B cell (primary cell): ENCODE measurements around the gene FAM237A. TPM values are rescaled to one million over a fixed set of nuclear protein-coding genes. Genes with fewer than 3 reads are reported as not detected.

Experiments
- ATAC-seq: fragments of 200-7000 bp; cut with Tn5 transposase; one replicate; pipeline ENCODE4 v1.10.0; 2021; ENCODE audit warnings: low read depth, mild to moderate bottlenecking, moderate number of reproducible peaks, moderate library complexity
- CTCF ChIA-PET: fragments of 350-600 bp; sonication (Branson Sonifier 250); formaldehyde crosslinking; loops from one replicate; lab custom pipeline; 2021; ENCODE audit warnings: antibody characterized with exemption, inconsistent platforms; lab: Charles Lee
- POLR2A ChIA-PET: fragments of 350-600 bp; sonication (Branson Sonifier 250); formaldehyde crosslinking; loops from one replicate; lab custom pipeline; 2021; ENCODE audit warnings: antibody characterized with exemption; lab: Charles Lee
- DNase-seq: peaks from one replicate; pipeline ENCODE4 v3.0.0; 2013
- H2AFZ ChIP-seq: 2 replicates; pipeline ENCODE4 v1.6.1; 2012; ENCODE audit warnings: mild to moderate bottlenecking, low read depth, low read length; ENCODE audit not compliant: insufficient read depth, poor library complexity, severe bottlenecking
- H3K27ac ChIP-seq, 2 donors: 1 replicate in 1 of 2; 2 replicates in 1 of 2; pipeline ENCODE4 v1.5.1; 2012 to 2013; ENCODE audit warnings: low read length in 2 of 2, mild to moderate bottlenecking in 2 of 2, moderate library complexity in 1 of 2
- H3K27me3 ChIP-seq, 4 experiments: fragments of 200-600 bp in 1 of 4; sonication (generic) in 1 of 4; replicated peaks in 1 of 4; 1 replicate in 2 of 4; 2 replicates in 2 of 4; pipeline versions ENCODE4 v1.6.1 to v1.7.0; 2013 to 2016; ENCODE audit warnings: low read length in 3 of 4, mild to moderate bottlenecking in 2 of 4, mixed read lengths in 1 of 4, moderate library complexity in 1 of 4; ENCODE audit not compliant: insufficient read depth in 4 of 4, control insufficient read depth in 3 of 4; ENCODE audit errors: control extremely low read depth in 1 of 4
- H3K36me3 ChIP-seq, 2 experiments: replicated peaks in 1 of 2; 1 replicate in 1 of 2; 2 replicates in 1 of 2; pipeline versions ENCODE4 v1.6.1 to v1.7.1; 2013; ENCODE audit warnings: low read length in 1 of 2; ENCODE audit not compliant: insufficient read depth in 2 of 2, control insufficient read depth in 1 of 2; ENCODE audit errors: control extremely low read depth in 1 of 2, extremely low read depth in 1 of 2
- H3K4me1 ChIP-seq, 2 donors: fragments of 200-600 bp in 1 of 2; sonication (generic) in 1 of 2; 1 replicate in 1 of 2; 2 replicates in 1 of 2; pipeline versions ENCODE4 v1.5.1 to v1.6.1; 2013 to 2017; ENCODE audit warnings: low read length in 2 of 2; ENCODE audit not compliant: control insufficient read depth in 2 of 2, insufficient read depth in 2 of 2
- H3K4me2 ChIP-seq: replicated peaks from 2 replicates; pipeline ENCODE3; 2012; ENCODE audit warnings: mild to moderate bottlenecking, low read depth, low read length; ENCODE audit not compliant: poor library complexity, severe bottlenecking
- H3K4me3 ChIP-seq, 5 experiments: fragments of 200-600 bp in 1 of 5; sonication (generic) in 1 of 5; 1 replicate in 3 of 5; 2 replicates in 2 of 5; pipeline versions ENCODE4 v1.5.1 to v1.7.0; 2011 to 2016; ENCODE audit warnings: low read length in 4 of 5, mild to moderate bottlenecking in 4 of 5, low read depth in 2 of 5, control low read depth in 1 of 5, moderate library complexity in 1 of 5; ENCODE audit not compliant: insufficient read depth in 1 of 5; ENCODE audit errors: control extremely low read depth in 1 of 5, extremely low read depth in 1 of 5
- H3K79me2 ChIP-seq: fragments of 200-600 bp; sonication (generic); one replicate; pipeline ENCODE4 v1.6.0; 2016; ENCODE audit warnings: low read length; ENCODE audit not compliant: control insufficient read depth, insufficient read depth
- H3K9ac ChIP-seq: fragments of 200-600 bp; sonication (generic); 2 replicates; pipeline ENCODE4 v1.6.1; 2017; ENCODE audit warnings: mild to moderate bottlenecking, low read length, moderate library complexity
- H3K9me3 ChIP-seq, 3 donors: one replicate each; pipeline versions ENCODE4 v1.6.1 to v1.7.1; 2013; ENCODE audit warnings: low read length in 2 of 3; ENCODE audit not compliant: control insufficient read depth in 2 of 3, insufficient read depth in 1 of 3; ENCODE audit errors: control extremely low read depth in 1 of 3
- H4K20me1 ChIP-seq: 2 replicates; pipeline ENCODE4 v1.6.0; 2012; ENCODE audit warnings: mild to moderate bottlenecking, low read length; ENCODE audit not compliant: insufficient read depth, control insufficient read depth, poor library complexity, severe bottlenecking
- H3K27ac Mint-ChIP-seq: one replicate; pipeline ENCODE4 v1.8.0; 2021; ENCODE audit warnings: mixed read lengths
- H3K27me3 Mint-ChIP-seq: one replicate; pipeline ENCODE4 v1.8.0; 2021; ENCODE audit warnings: mixed read lengths
- H3K4me1 Mint-ChIP-seq: one replicate; pipeline ENCODE4 v1.8.0; 2021; ENCODE audit warnings: mixed read lengths
- H3K4me3 Mint-ChIP-seq: one replicate; pipeline ENCODE4 v1.8.0; 2021; ENCODE audit warnings: mixed read lengths
- H3K9me3 Mint-ChIP-seq: one replicate; pipeline ENCODE4 v1.8.0; 2022; ENCODE audit warnings: mixed read lengths; ENCODE audit not compliant: insufficient read depth
- EZH2 ChIP-seq: IDR thresholded peaks from 2 replicates; pipeline ENCODE4 v1.6.1; 2012; ENCODE audit warnings: borderline replicate concordance, low read depth, mild to moderate bottlenecking, moderate library complexity, low read length; ENCODE audit not compliant: insufficient read depth, poor library complexity, severe bottlenecking
- WGBS: methylation state at CpG from one replicate; pipeline ENCODE4 v1.1.5; 2013; ENCODE audit warnings: missing lambda C conversion rate; ENCODE audit not compliant: insufficient coverage; 5-methylcytosine and 5-hydroxymethylcytosine counted together
- intact Hi-C: fragments of 100-400 bp; cut with micrococcal nuclease; formaldehyde crosslinking; loops from one replicate; pipeline ENCODE4 v1.10.0; 2022
- polyA plus RNA-seq: library from polyadenylated mRNA; depleted of rRNA; stranded (reverse); fragments of >200 nt; gene quantifications from 2 replicates; pipeline ENCODE4 v1.2.3, GENCODE V29; 2012
- total RNA-seq, 2 donors: library from RNA; stranded (reverse); fragments of 120-200 nt in 1 of 2; gene quantifications; 1 replicate in 1 of 2; 2 replicates in 1 of 2; pipeline versions ENCODE4 v1.2.3 to v1.2.4, GENCODE V29; 2013 to 2022
- TF ChIP-seq, protein P1 (sequence below): fragments of 200-600 bp; IDR thresholded peaks from one replicate; pipeline ENCODE4 v1.8.0; 2022; ENCODE audit warnings: antibody characterized with exemption, mild to moderate bottlenecking

FAM237A gene
- total and polyA plus RNA-seq, 2 donors (not counting 1 experiment from before 2014, with no cell fraction given), result not detected

DNA sequence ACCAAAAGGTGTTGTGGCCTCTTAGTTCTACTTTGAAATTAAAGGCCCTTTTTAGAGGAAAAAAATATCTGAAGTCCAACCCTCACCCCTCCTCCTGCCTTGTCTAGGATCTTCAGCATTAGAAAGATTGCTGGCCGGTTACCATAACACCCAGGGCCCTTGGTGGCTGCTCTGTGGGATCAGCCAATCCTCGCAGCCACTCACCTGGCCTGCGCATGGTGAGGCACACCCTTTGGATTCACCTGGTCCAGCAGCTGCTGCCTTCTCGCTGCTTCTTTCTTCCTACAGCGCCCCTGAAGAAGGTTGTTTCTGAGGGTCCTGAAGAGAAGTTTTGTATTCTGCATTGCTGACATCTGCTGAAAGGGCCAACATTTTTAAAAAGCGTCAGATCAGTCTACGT, 50.7 kb downstream of the FAM237A start:
- TF ChIP-seq EZH2, result no peak
- TF ChIP-seq, protein P1, sequence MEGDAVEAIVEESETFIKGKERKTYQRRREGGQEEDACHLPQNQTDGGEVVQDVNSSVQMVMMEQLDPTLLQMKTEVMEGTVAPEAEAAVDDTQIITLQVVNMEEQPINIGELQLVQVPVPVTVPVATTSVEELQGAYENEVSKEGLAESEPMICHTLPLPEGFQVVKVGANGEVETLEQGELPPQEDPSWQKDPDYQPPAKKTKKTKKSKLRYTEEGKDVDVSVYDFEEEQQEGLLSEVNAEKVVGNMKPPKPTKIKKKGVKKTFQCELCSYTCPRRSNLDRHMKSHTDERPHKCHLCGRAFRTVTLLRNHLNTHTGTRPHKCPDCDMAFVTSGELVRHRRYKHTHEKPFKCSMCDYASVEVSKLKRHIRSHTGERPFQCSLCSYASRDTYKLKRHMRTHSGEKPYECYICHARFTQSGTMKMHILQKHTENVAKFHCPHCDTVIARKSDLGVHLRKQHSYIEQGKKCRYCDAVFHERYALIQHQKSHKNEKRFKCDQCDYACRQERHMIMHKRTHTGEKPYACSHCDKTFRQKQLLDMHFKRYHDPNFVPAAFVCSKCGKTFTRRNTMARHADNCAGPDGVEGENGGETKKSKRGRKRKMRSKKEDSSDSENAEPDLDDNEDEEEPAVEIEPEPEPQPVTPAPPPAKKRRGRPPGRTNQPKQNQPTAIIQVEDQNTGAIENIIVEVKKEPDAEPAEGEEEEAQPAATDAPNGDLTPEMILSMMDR, result no peak
- ChIA-PET CTCF (interaction anchor here (0.9 kb wide), 1 partner anchor 90 kb away, joined by 3 read pairs; no protein-coding TSS in a partner anchor), POLR2A (no interaction called here)
- no peak overlapping the region for H3K4me2 ChIP-seq
- no peaks in the 10 kb centered on the region for H4K20me1 ChIP-seq
- ATAC-seq, result no peak
- H3K4me1 Mint-ChIP-seq, result no peaks in the 10 kb centered on the region
- H2AFZ ChIP-seq, result no peak overlapping the region
- no peak overlapping the region for H3K9ac ChIP-seq
- no peak overlapping the region for H3K4me3 ChIP-seq
- H3K4me3 Mint-ChIP-seq, result no peak overlapping the region
- DNase-seq, result no peak
- H3K27me3 Mint-ChIP-seq, result peaks cover 15% of the 10 kb centered on the region
- intact Hi-C loops, result loop anchor here (1.0 to 5.0 kb wide), 5 partner anchors 88 to 1379 kb away; no protein-coding TSS in a partner anchor
- H3K9me3 ChIP-seq, result no peaks in the 10 kb centered on the region
- H3K36me3 ChIP-seq, result no peaks in the 10 kb centered on the region
- H3K27ac Mint-ChIP-seq, result no peak overlapping the region
- no peak overlapping the region for H3K27ac ChIP-seq
- H3K9me3 Mint-ChIP-seq, result no peaks in the 10 kb centered on the region
- no peaks in the 10 kb centered on the region for H3K4me1 ChIP-seq
- no peaks in the 10 kb centered on the region for H3K79me2 ChIP-seq
- WGBS, result 95% methylated on average over 5 of the region's 7 CpGs
- H3K27me3 ChIP-seq, result no peaks in the 10 kb centered on the region

DNA sequence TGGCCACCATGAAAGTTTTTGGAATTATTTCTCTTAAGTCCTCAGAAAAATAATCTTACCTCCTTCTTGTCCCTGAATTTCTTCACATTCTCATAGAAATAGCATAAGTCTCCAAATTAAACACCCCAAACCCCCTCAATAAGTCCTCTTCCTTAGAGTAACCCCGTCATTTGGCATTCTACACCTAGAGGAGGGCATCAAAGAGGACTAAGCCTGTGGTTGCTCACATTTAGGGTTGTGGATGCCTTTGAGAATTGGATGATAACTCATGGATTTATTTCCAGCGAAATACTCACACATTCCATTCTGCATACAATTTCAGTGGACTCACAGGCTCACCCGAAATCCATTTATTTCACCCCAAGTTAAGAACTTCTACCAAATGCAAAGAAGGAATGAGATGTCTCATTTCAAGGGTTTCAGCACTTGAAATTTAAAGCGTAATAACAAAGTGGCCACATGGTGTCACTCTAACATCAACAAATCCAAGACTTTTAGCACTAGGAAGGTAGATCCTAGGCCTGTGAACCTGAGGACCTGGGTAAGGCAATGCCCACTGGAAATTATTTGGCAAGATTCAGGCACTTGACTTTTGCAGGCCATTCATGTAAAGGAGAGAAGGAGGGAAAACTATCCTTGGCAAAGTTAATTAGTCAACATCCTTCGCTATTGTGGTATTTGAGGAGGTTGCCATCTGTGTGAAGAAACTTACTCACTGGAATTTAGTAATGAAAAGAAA, 51.3 kb downstream of the FAM237A start:
- H3K4me3 Mint-ChIP-seq, result no peak overlapping the region
- Histone ChIP-seq H3K4me2 (no peak overlapping the region), H3K79me2 (no peaks in the 10 kb centered on the region), H3K36me3 (no peaks in the 10 kb centered on the region), H3K27ac (no peak overlapping the region), H3K27me3 (no peaks in the 10 kb centered on the region), H3K9ac (no peak overlapping the region), H3K9me3 (no peaks in the 10 kb centered on the region), H3K4me1 (no peaks in the 10 kb centered on the region), H4K20me1 (no peaks in the 10 kb centered on the region), H2AFZ (no peak overlapping the region), H3K4me3 (no peak overlapping the region)
- DNase-seq, result peak; percentile 70
- TF ChIP-seq, protein P1, result peak; percentile 80
- TF ChIP-seq EZH2, result no peak
- intact Hi-C loops, result loop anchor here (1.0 to 5.0 kb wide), 5 partner anchors 88 to 1379 kb away; no protein-coding TSS in a partner anchor
- H3K27ac Mint-ChIP-seq, result no peak overlapping the region
- no peaks in the 10 kb centered on the region for H3K4me1 Mint-ChIP-seq
- POLR2A ChIA-PET, result no interaction called here
- H3K27me3 Mint-ChIP-seq, result peaks cover 17% of the 10 kb centered on the region
- CTCF ChIA-PET, result interaction anchor here (0.9 to 2.6 kb wide), 7 partner anchors 88 to 783 kb away, joined by 3 to 22 read pairs (median 4); no protein-coding TSS in a partner anchor
- peak; percentile 36 for ATAC-seq
- 20% methylated on average over 1 of the region's 5 CpGs for WGBS
- no peaks in the 10 kb centered on the region for H3K9me3 Mint-ChIP-seq
